Adipose tissue (tissue), 3 donors: Measurements from ENCODE around the gene CALD1. TPM values are rescaled to one million over a fixed set of nuclear protein-coding genes. Genes with fewer than 3 reads are reported as not detected.

Experiments
- H3K27ac ChIP-seq: one replicate; pipeline ENCODE4 v1.5.1; 2013; ENCODE audit warnings: low read depth, low read length
- WGBS, 3 donors: extraction: QIAGEN DNeasy Blood & Tissue Kit; methylation state at CpG; one replicate each; pipeline ENCODE4 v1.1.7; 2013; 5-methylcytosine and 5-hydroxymethylcytosine counted together
- polyA plus RNA-seq, 3 donors: library from polyadenylated mRNA; stranded (reverse); fragments of 200-250 nt; gene quantifications; one replicate each; pipeline ENCODE4 v1.2.3, GENCODE V29; 2013
- donor health status: healthy with polysubstance abuse.
- donor health status: Bipolar disorder and iron deficiency.
- donor health status: healthy.

Gene CALD1
- 100 to 1,000 TPM in 1 of 3 donors, 10 to 100 TPM in 2; 18.7 to 259 (median 86.3) TPM for polyA plus RNA-seq

GRCh38 chr7:134778941-134779740 lies at the start of gene CALD1:
Gene CALD1 (plus strand): TSS chr7:134779634. CDS start chr7:134867734, 88,100 bp downstream.
- 22 to 29% (median 26%) methylated on average over 15 of the region's 15 CpGs for WGBS, 3 donors
- no peak within 1 kb of the TSS for H3K27ac ChIP-seq

- WGBS, 3 donors, result 61 to 73% (median 64%) methylated on average over 4 of the region's 4 CpGs
- H3K27ac ChIP-seq, result no peak overlapping the region
These were observed 49.5 kb upstream of the CALD1 start for GRCh38 chr7:134729895-134730294.

GRCh38 chr7:134730411-134730829 lies 49.0 kb upstream of the CALD1 start:
- no peak overlapping the region for H3K27ac ChIP-seq
- 18 to 27% (median 21%) methylated on average over 1 of the region's 1 CpG for WGBS, 3 donors

- H3K27ac ChIP-seq, result no peak overlapping the region
- WGBS, 3 donors, result 63 to 82% (median 81%) methylated on average over 1 of the region's 1 CpG
These were observed 47.8 kb upstream of the CALD1 start for GRCh38 chr7:134731616-134732015.

GRCh38 chr7:134732728-134733127 lies 46.7 kb upstream of the CALD1 start:
- 69 to 85% (median 78%) methylated on average over 5 to 6 of the region's 6 CpGs for WGBS, 3 donors
- H3K27ac ChIP-seq, result no peak overlapping the region

- no peak overlapping the region for H3K27ac ChIP-seq
- whole genome bisulfite sequencing, 3 donors, result 78 to 94% (median 92%) methylated on average over 2 of the region's 2 CpGs
These were observed 43.1 kb upstream of the CALD1 start for GRCh38 chr7:134736381-134736780.

- WGBS, 3 donors, result 39 to 67% (median 42%) methylated on average over 7 of the region's 7 CpGs
- no peak overlapping the region for H3K27ac ChIP-seq
These were observed 41.7 kb upstream of the CALD1 start for GRCh38 chr7:134737566-134738345.

- 75 to 95% (median 86%) methylated on average over 3 of the region's 3 CpGs for WGBS, 3 donors
- H3K27ac ChIP-seq, result no peak overlapping the region
These were observed 40.1 kb upstream of the CALD1 start for GRCh38 chr7:134739362-134739761.

GRCh38 chr7:134740376-134740775 lies 39.1 kb upstream of the CALD1 start:
- H3K27ac ChIP-seq, result no peak overlapping the region
- WGBS, 3 donors, result 61 to 66% (median 65%) methylated on average over 4 of the region's 4 CpGs

- H3K27ac ChIP-seq, result no peak overlapping the region
- 51 to 74% (median 60%) methylated on average over 3 of the region's 3 CpGs for WGBS, 3 donors
These were observed 37.4 kb upstream of the CALD1 start for GRCh38 chr7:134741907-134742635.

- H3K27ac ChIP-seq, result no peak overlapping the region
- WGBS, 3 donors, result 35 to 55% (median 46%) methylated on average over 2 of the region's 2 CpGs
These were observed 36.6 kb upstream of the CALD1 start for GRCh38 chr7:134742688-134743350.

GRCh38 chr7:134744569-134744968 lies 34.9 kb upstream of the CALD1 start:
- no peak overlapping the region for H3K27ac ChIP-seq
- WGBS, 3 donors, result 52 to 83% (median 83%) methylated on average over 3 of the region's 3 CpGs

GRCh38 chr7:134747326-134747725 lies 32.1 kb upstream of the CALD1 start:
- H3K27ac ChIP-seq, result no peak overlapping the region
- 85 to 89% (median 88%) methylated on average over 5 of the region's 5 CpGs for WGBS, 3 donors

GRCh38 chr7:134750083-134751062 lies 29.1 kb upstream of the CALD1 start:
- no peak overlapping the region for H3K27ac ChIP-seq
- 68 to 81% (median 79%) methylated on average over 6 of the region's 6 CpGs for WGBS, 3 donors

- 60 to 77% (median 61%) methylated on average over 6 of the region's 6 CpGs for WGBS, 3 donors
- H3K27ac ChIP-seq, result no peak overlapping the region
These were observed 27.3 kb upstream of the CALD1 start for GRCh38 chr7:134752006-134752760.

- WGBS, 3 donors, result 43 to 50% (median 50%) methylated on average over 1 of the region's 1 CpG
- no peak overlapping the region for H3K27ac ChIP-seq
These were observed 23.9 kb upstream of the CALD1 start for GRCh38 chr7:134755422-134756022.
